SK-N-SH (cell line): ENCODE data around the gene LAPTM5. TPM values are rescaled to one million over a fixed set of nuclear protein-coding genes. Genes with fewer than 3 reads are reported as not detected.

Experiments
- CTCF ChIA-PET: fragments of 300-600, 350-600 bp; formaldehyde crosslinking; extraction: SDS; loops from one replicate; lab custom pipeline; 2021; lab: Yijun Ruan, JAX
- POLR2A ChIA-PET: fragments of 350-600 bp; sonication (Branson Sonifier 250); formaldehyde crosslinking; extraction: SDS; loops from one replicate; lab custom pipeline; 2020; ENCODE audit warnings: antibody characterized with exemption, inconsistent platforms; lab: Yijun Ruan, JAX
- DNase-seq: peaks from one replicate; pipeline ENCODE4 v3.0.0; 2012
- H2AFZ ChIP-seq: fragments of 200-600 bp; sonication (generic); 2 replicates; pipeline ENCODE4 v1.8.1; 2016; ENCODE audit warnings: antibody characterized with exemption, mild to moderate bottlenecking, low read depth
- H3F3A ChIP-seq: fragments of 200-600 bp; sonication (generic); replicated peaks from 2 replicates; pipeline ENCODE3; 2016; ENCODE audit warnings: antibody characterized with exemption, mild to moderate bottlenecking; ENCODE audit not compliant: insufficient read depth
- H3K27ac ChIP-seq, 2 experiments: fragments of 200-500 bp in 1 of 2; fragments of 200-600 bp in 1 of 2; sonication (Bioruptor generic) in 1 of 2; sonication (generic), shearing (Covaris generic) in 1 of 2; 2 replicates each; pipeline versions ENCODE4 v1.5.1 to v1.6.1; 2014 to 2016; ENCODE audit warnings: low read depth in 2 of 2, inconsistent platforms in 1 of 2, low read length in 1 of 2, mild to moderate bottlenecking in 1 of 2, mixed read lengths in 1 of 2
- H3K27me3 ChIP-seq: fragments of 200-600 bp; sonication (generic), shearing (Covaris generic); 2 replicates; pipeline ENCODE4 v1.6.1; 2016; ENCODE audit warnings: mixed run types; ENCODE audit not compliant: insufficient read depth
- H3K36me3 ChIP-seq, 2 experiments: fragments of 200-500 bp in 1 of 2; fragments of 200-600 bp in 1 of 2; sonication (Bioruptor generic) in 1 of 2; sonication (generic) in 1 of 2; replicated peaks in 1 of 2; 2 replicates each; pipeline versions ENCODE3 to v1.5.1; 2014 to 2016; ENCODE audit warnings: low read length in 1 of 2, mild to moderate bottlenecking in 1 of 2; ENCODE audit not compliant: insufficient read depth in 2 of 2, control insufficient read depth in 1 of 2
- H3K4me1 ChIP-seq, 2 experiments: fragments of 200-500 bp in 1 of 2; fragments of 200-600 bp in 1 of 2; sonication (Bioruptor generic) in 1 of 2; sonication (generic), shearing (Covaris generic) in 1 of 2; 2 replicates each; pipeline versions ENCODE4 v1.5.1 to v1.6.1; 2014 to 2016; ENCODE audit warnings: low read depth in 1 of 2, low read length in 1 of 2, mixed run types in 1 of 2; ENCODE audit not compliant: insufficient read depth in 2 of 2, control insufficient read depth in 1 of 2
- H3K4me2 ChIP-seq: fragments of 200-600 bp; sonication (generic), shearing (Covaris generic); 2 replicates; pipeline ENCODE4 v1.6.1; 2017; ENCODE audit warnings: mixed run types
- H3K4me3 ChIP-seq, 2 experiments: fragments of 200-500 bp in 1 of 2; fragments of 200-600 bp in 1 of 2; sonication (Bioruptor generic) in 1 of 2; sonication (generic), shearing (Covaris generic) in 1 of 2; 2 replicates each; pipeline versions ENCODE4 v1.5.1 to v1.8.1; 2014 to 2016; ENCODE audit warnings: low read depth in 2 of 2, inconsistent platforms in 1 of 2, low read length in 1 of 2, mild to moderate bottlenecking in 1 of 2, mixed read lengths in 1 of 2, moderate library complexity in 1 of 2
- H3K79me2 ChIP-seq: fragments of 200-600 bp; sonication (generic); 2 replicates; pipeline ENCODE4 v1.8.1; 2017; ENCODE audit warnings: mild to moderate bottlenecking; ENCODE audit not compliant: insufficient read depth
- H3K9ac ChIP-seq: fragments of 200-600 bp; sonication (generic); 2 replicates; pipeline ENCODE4 v1.6.1; 2017; ENCODE audit warnings: mixed run types
- H3K9me2 ChIP-seq: fragments of 200-600 bp; sonication (generic); 2 replicates; pipeline ENCODE4 v1.6.1; 2017; ENCODE audit warnings: mixed run types
- H3K9me3 ChIP-seq: fragments of 200-600 bp; sonication (generic); 2 replicates; pipeline ENCODE4 v1.6.1; 2017; ENCODE audit warnings: mixed run types, mild to moderate bottlenecking, moderate library complexity
- H4K20me1 ChIP-seq: fragments of 200-600 bp; sonication (generic); 2 replicates; pipeline ENCODE4 v1.6.1; 2017; ENCODE audit warnings: mild to moderate bottlenecking, mixed run types; ENCODE audit not compliant: insufficient read depth
- FOXM1 ChIP-seq: IDR thresholded peaks from 2 replicates; pipeline ENCODE4 v1.4.0; 2012; ENCODE audit warnings: low read depth, mild to moderate bottlenecking
- GATA2 ChIP-seq: sonication (generic); formaldehyde crosslinking; IDR thresholded peaks from 2 replicates; pipeline ENCODE4 v1.5.0; 2020; ENCODE audit warnings: mild to moderate bottlenecking, missing genetic modification reagents
- JUND ChIP-seq: IDR thresholded peaks from 2 replicates; pipeline ENCODE4 v1.4.0; 2012
- MEF2A ChIP-seq: IDR thresholded peaks from 2 replicates; pipeline ENCODE4 v1.4.0; 2012; ENCODE audit warnings: low read depth, borderline replicate concordance
- NFIC ChIP-seq: IDR thresholded peaks from 2 replicates; pipeline ENCODE4 v1.4.0; 2012; ENCODE audit warnings: borderline replicate concordance
- RAD21 ChIP-seq: IDR thresholded peaks from 2 replicates; pipeline ENCODE4 v1.6.1; 2012; ENCODE audit warnings: mild to moderate bottlenecking, low read length
- TAF1 ChIP-seq: IDR thresholded peaks from 2 replicates; pipeline ENCODE4 v1.6.1; 2012; ENCODE audit warnings: low read depth, mild to moderate bottlenecking, low read length, moderate library complexity, borderline replicate concordance
- TCF12 ChIP-seq: IDR thresholded peaks from 2 replicates; pipeline ENCODE4 v1.4.0; 2012
- USF1 ChIP-seq: IDR thresholded peaks from 2 replicates; pipeline ENCODE4 v1.4.0; 2012; ENCODE audit warnings: low read depth, borderline replicate concordance
- USF2 ChIP-seq: fragments of 150-350 bp; IDR thresholded peaks from 2 replicates; pipeline ENCODE4 v1.6.1; 2017; ENCODE audit warnings: antibody characterized with exemption, low read length, low read depth, borderline replicate concordance
- YY1 ChIP-seq: IDR thresholded peaks from 2 replicates; pipeline ENCODE4 v1.4.0; 2012; ENCODE audit warnings: low read depth, mild to moderate bottlenecking
- WGBS: methylation state at CpG from one replicate; pipeline ENCODE4 v1.1.6; 2017; ENCODE audit warnings: low lambda C conversion rate; 5-methylcytosine and 5-hydroxymethylcytosine counted together
- polyA plus RNA-seq, 3 experiments: library from polyadenylated mRNA; depleted of rRNA; stranded (reverse); fragments of >200 nt; gene quantifications; 2 replicates each; pipeline ENCODE4 v1.2.3, GENCODE V29; 2012

Gene LAPTM5
- polyA plus RNA-seq, 1 of the 3 experiments (the other 2 are of a cell fraction): 1.1 TPM

GRCh38 chr1:30747033-30748008 lies 10.3 kb downstream of the LAPTM5 start:
- WGBS: 91% methylated on average over 17 of the region's 17 CpGs
- Histone ChIP-seq H3K4me1 (peaks cover 0 to 14% of the 10 kb centered on the region in 2 experiments; a peak in 1 of 4 replicates), H3K9ac (no peak overlapping the region), H3K79me2 (no peaks in the 10 kb centered on the region), H3K4me3 (no peak overlapping the region), H2AFZ (no peak overlapping the region), H3K27ac (no peak overlapping the region), H3K27me3 (no peaks in the 10 kb centered on the region), H3K36me3 (no peaks in the 10 kb centered on the region), H3K4me2 (no peak overlapping the region), H3F3A (no peaks in the 10 kb centered on the region), H3K9me2 (no peaks in the 10 kb centered on the region), H3K9me3 (no peaks in the 10 kb centered on the region), H4K20me1 (no peaks in the 10 kb centered on the region)
- ChIA-PET CTCF (interaction anchor here (1.1 to 1.5 kb wide), 5 partner anchors 26 to 55 kb away, joined by 3 to 5 read pairs (median 3); no protein-coding TSS in a partner anchor), POLR2A (no interaction called here)
- no peak for DNase-seq
- no peak for TF ChIP-seq TAF1

- no peak overlapping the region for H2AFZ ChIP-seq
- H3K27me3 ChIP-seq: no peaks in the 10 kb centered on the region
- TF ChIP-seq RAD21 (no peak), YY1 (no peak), USF2 (no peak), MEF2A (no peak), NFIC (no peak), GATA2 (CRISPR knock-in tag) (no peak), TAF1 (no peak), USF1 (no peak), FOXM1 (no peak), JUND (no peak), TCF12 (no peak)
- H3K27ac ChIP-seq: no peak overlapping the region
- no peak overlapping the region for H3K4me2 ChIP-seq
- ChIA-PET POLR2A (no interaction called here), CTCF (interaction anchor here (1.1 to 1.4 kb wide), 3 partner anchors 27 to 55 kb away, joined by 3 to 5 read pairs (median 4); no protein-coding TSS in a partner anchor)
- no peak overlapping the region for H3K4me3 ChIP-seq
- no peak overlapping the region for H3K9ac ChIP-seq
- no peaks in the 10 kb centered on the region for H3K9me3 ChIP-seq
- H3F3A ChIP-seq: no peaks in the 10 kb centered on the region
- DNase-seq: no peak
- H3K9me2 ChIP-seq: no peaks in the 10 kb centered on the region
- no peaks in the 10 kb centered on the region for H3K79me2 ChIP-seq
- WGBS: 77% methylated on average over 10 of the region's 16 CpGs
- H3K36me3 ChIP-seq: no peaks in the 10 kb centered on the region
- H3K4me1 ChIP-seq: peaks cover 0 to 14% of the 10 kb centered on the region in 2 experiments; a peak in 1 of 4 replicates
- no peaks in the 10 kb centered on the region for H4K20me1 ChIP-seq
Observed at GRCh38 chr1:30746212-30747032, 11.2 kb downstream of the LAPTM5 start.
